H1 (cell line): ENCODE measurements around the gene NUMB. TPM values are rescaled to one million over a fixed set of nuclear protein-coding genes. Genes with fewer than 3 reads are reported as not detected.

Experiments
- CTCF ChIA-PET: fragments of 300-600 bp; sonication (Branson Sonifier 250); formaldehyde crosslinking; loops from one replicate; lab custom pipeline; 2021; ENCODE audit not compliant: partially characterized antibody; lab: Charles Lee
- POLR2A ChIA-PET: fragments of 300-600 bp; sonication (Branson Sonifier 250); formaldehyde crosslinking; loops from one replicate; lab custom pipeline; 2021; ENCODE audit warnings: inconsistent platforms; ENCODE audit not compliant: partially characterized antibody; lab: Charles Lee
- DNase-seq, 2 experiments: peaks; one replicate each; pipeline versions ENCODE4 v3.0.0 to v3.0.0-alpha.2; 2010 to 2022; ENCODE audit warnings: low spot score in 2 of 2, low read depth in 1 of 2, mixed read lengths in 1 of 2
- FAIRE-seq: peaks from 2 replicates; lab custom pipeline; 2011; peaks lifted over from hg19 to GRCh38; lab: Jason Lieb, UNC
- H2AFZ ChIP-seq: 2 replicates; pipeline ENCODE4 v1.8.1; 2012; ENCODE audit warnings: low read length, inconsistent platforms
- H2AK5ac ChIP-seq: 2 replicates; pipeline ENCODE4 v1.6.1; 2013; ENCODE audit warnings: low read depth, low read length
- H2BK120ac ChIP-seq: replicated peaks from 2 replicates; pipeline ENCODE3; 2013; ENCODE audit warnings: low read depth, low read length, inconsistent platforms
- H2BK12ac ChIP-seq: 2 replicates; pipeline ENCODE4 v1.6.1; 2013; ENCODE audit warnings: low read depth, low read length
- H2BK15ac ChIP-seq: 2 replicates; pipeline ENCODE4 v1.6.1; 2013; ENCODE audit warnings: low read length
- H2BK20ac ChIP-seq: 2 replicates; pipeline ENCODE4 v1.6.1; 2013; ENCODE audit warnings: low read length
- H2BK5ac ChIP-seq: 2 replicates; pipeline ENCODE4 v1.6.1; 2013; ENCODE audit warnings: low read depth, low read length
- H3K14ac ChIP-seq: 2 replicates; pipeline ENCODE4 v1.6.1; 2013; ENCODE audit warnings: inconsistent platforms; ENCODE audit not compliant: insufficient read length
- H3K18ac ChIP-seq: 2 replicates; pipeline ENCODE4 v1.6.1; 2013; ENCODE audit warnings: low read length; ENCODE audit errors: extremely low read depth
- H3K23ac ChIP-seq: 2 replicates; pipeline ENCODE4 v1.6.1; 2013; ENCODE audit warnings: inconsistent platforms; ENCODE audit not compliant: insufficient read length
- H3K23me2 ChIP-seq: 2 replicates; pipeline ENCODE4 v1.6.1; 2013; ENCODE audit warnings: low read depth, low read length
- H3K27ac ChIP-seq: 2 replicates; pipeline ENCODE4 v1.6.1; 2011; ENCODE audit warnings: low read depth, low read length, inconsistent platforms
- H3K27me3 ChIP-seq, 4 experiments: replicated peaks in 1 of 4; 1 replicate in 1 of 4; 2 replicates in 3 of 4; pipeline versions ENCODE4 v1.6.1 to v1.8.1; 2011 to 2013; ENCODE audit warnings: low read length in 3 of 4, mild to moderate bottlenecking in 3 of 4, inconsistent platforms in 2 of 4, mixed read lengths in 2 of 4, moderate library complexity in 1 of 4; ENCODE audit not compliant: control insufficient read depth in 3 of 4, insufficient read depth in 3 of 4; ENCODE audit errors: extremely low read depth in 1 of 4
- H3K36me3 ChIP-seq, 4 experiments: 2 replicates each; pipeline versions ENCODE4 v1.6.1 to v1.8.1; 2011 to 2013; ENCODE audit warnings: mild to moderate bottlenecking in 4 of 4, low read length in 3 of 4, moderate library complexity in 2 of 4, control low read depth in 1 of 4, inconsistent platforms in 1 of 4; ENCODE audit not compliant: insufficient read depth in 4 of 4, control insufficient read depth in 2 of 4
- H3K4ac ChIP-seq: replicated peaks from 2 replicates; pipeline ENCODE3; 2013; ENCODE audit warnings: low read length, low read depth, mixed read lengths, inconsistent platforms; ENCODE audit not compliant: insufficient read length
- H3K4me1 ChIP-seq, 4 experiments: replicated peaks in 1 of 4; 1 replicate in 1 of 4; 2 replicates in 3 of 4; pipeline versions ENCODE4 v1.6.1 to v1.8.1; 2011 to 2013; ENCODE audit warnings: low read length in 3 of 4, inconsistent platforms in 2 of 4, mixed read lengths in 1 of 4; ENCODE audit not compliant: insufficient read depth in 4 of 4, control insufficient read depth in 3 of 4
- H3K4me2 ChIP-seq, 2 experiments: 2 replicates each; pipeline versions ENCODE4 v1.6.1 to v1.8.1; 2011 to 2013; ENCODE audit warnings: low read depth in 2 of 2, low read length in 2 of 2, control low read depth in 1 of 2, inconsistent platforms in 1 of 2, mild to moderate bottlenecking in 1 of 2; ENCODE audit not compliant: insufficient read depth in 1 of 2
- H3K4me3 ChIP-seq, 4 experiments: fragments of 200-600, 300-600 bp in 1 of 4; sonication (generic), shearing (Covaris generic), sonication (Bioruptor Twin) in 1 of 4; 2 replicates each; pipeline versions ENCODE4 v1.5.1 to v1.8.1; 2011 to 2016; ENCODE audit warnings: low read length in 4 of 4, low read depth in 3 of 4, control low read depth in 2 of 4, inconsistent platforms in 2 of 4, mild to moderate bottlenecking in 2 of 4, mixed read lengths in 1 of 4, moderate library complexity in 1 of 4; ENCODE audit not compliant: insufficient read depth in 2 of 4; ENCODE audit errors: extremely low read depth in 1 of 4
- H3K56ac ChIP-seq: replicated peaks from 2 replicates; pipeline ENCODE3; 2013; ENCODE audit warnings: low read depth, mild to moderate bottlenecking, mixed read lengths, low read length, inconsistent platforms; ENCODE audit not compliant: insufficient read length
- H3K79me1 ChIP-seq: 2 replicates; pipeline ENCODE4 v1.6.1; 2013; ENCODE audit warnings: low read depth, low read length, control low read depth
- H3K79me2 ChIP-seq, 2 experiments: 2 replicates each; pipeline versions ENCODE4 v1.6.1 to v1.8.1; 2012 to 2013; ENCODE audit warnings: low read length in 2 of 2, mild to moderate bottlenecking in 2 of 2, inconsistent platforms in 1 of 2; ENCODE audit not compliant: insufficient read depth in 2 of 2, control insufficient read depth in 1 of 2
- H3K9ac ChIP-seq, 4 experiments: replicated peaks in 1 of 4; 1 replicate in 1 of 4; 2 replicates in 3 of 4; pipeline versions ENCODE4 v1.6.1 to v1.8.1; 2011 to 2013; ENCODE audit warnings: low read depth in 3 of 4, low read length in 3 of 4, control low read depth in 2 of 4, mild to moderate bottlenecking in 2 of 4, moderate library complexity in 2 of 4, inconsistent platforms in 1 of 4; ENCODE audit errors: extremely low read depth in 1 of 4
- H3K9me3 ChIP-seq, 2 experiments: 2 replicates each; pipeline versions ENCODE4 v1.6.1 to v1.8.1; 2012 to 2013; ENCODE audit warnings: mild to moderate bottlenecking in 2 of 2, moderate library complexity in 2 of 2, control low read depth in 1 of 2, inconsistent platforms in 1 of 2, low read depth in 1 of 2, low read length in 1 of 2, mixed read lengths in 1 of 2; ENCODE audit not compliant: insufficient read depth in 2 of 2
- H4K20me1 ChIP-seq, 2 experiments: replicated peaks in 1 of 2; 2 replicates each; pipeline versions ENCODE3 to v1.8.1; 2011 to 2013; ENCODE audit warnings: inconsistent platforms in 2 of 2, low read length in 2 of 2, mild to moderate bottlenecking in 1 of 2; ENCODE audit not compliant: insufficient read depth in 2 of 2, control insufficient read depth in 1 of 2
- H4K5ac ChIP-seq: 2 replicates; pipeline ENCODE4 v1.6.1; 2013; ENCODE audit warnings: low read length, low read depth, mixed read lengths, inconsistent platforms; ENCODE audit not compliant: insufficient read length
- H4K8ac ChIP-seq: 2 replicates; pipeline ENCODE4 v1.8.0; 2013; ENCODE audit warnings: mild to moderate bottlenecking, moderate library complexity, low read length, inconsistent platforms; ENCODE audit not compliant: insufficient read depth; ENCODE audit errors: extremely low read depth
- H4K91ac ChIP-seq: replicated peaks from 2 replicates; pipeline ENCODE3; 2013; ENCODE audit warnings: low read length, mixed read lengths, inconsistent platforms; ENCODE audit not compliant: insufficient read length
- BACH1 ChIP-seq: IDR thresholded peaks from 2 replicates; pipeline ENCODE4 v1.6.1; 2012; ENCODE audit warnings: low read length, improper control_type of control experiment
- BCL11A ChIP-seq, 2 experiments: IDR thresholded peaks; one replicate each; pipeline ENCODE4 v1.6.1; 2011; ENCODE audit warnings: low read depth in 2 of 2, low read length in 2 of 2, mild to moderate bottlenecking in 2 of 2
- USF2 ChIP-seq: IDR thresholded peaks from 2 replicates; pipeline ENCODE4 v1.6.1; 2011; ENCODE audit warnings: low read length, improper control_type of control experiment
- WGBS, 2 experiments: shearing (Covaris generic) in 1 of 2; methylation state at CpG; one replicate each; pipeline versions ENCODE4 v1.1.6 to v1.1.7; 2013 to 2015; ENCODE audit warnings: low lambda C conversion rate in 2 of 2, mixed read lengths in 2 of 2, inconsistent platforms in 1 of 2, low coverage in 1 of 2, missing lambda C conversion rate in 1 of 2; ENCODE audit not compliant: insufficient replicate concordance in 2 of 2, insufficient coverage in 1 of 2, insufficient read length in 1 of 2; ENCODE audit errors: extremely low coverage in 1 of 2, missing lambda C conversion rate in 1 of 2; 5-methylcytosine and 5-hydroxymethylcytosine counted together
- polyA plus RNA-seq, 7 experiments: library from polyadenylated mRNA; depleted of rRNA in 3 of 7; stranded (reverse) in 5 of 7; unstranded in 2 of 7; fragments of >200 nt in 5 of 7; fragments of 200-250 nt in 2 of 7; gene quantifications; 1 replicate in 5 of 7; 2 replicates in 1 of 7; 4 replicates in 1 of 7; pipeline versions ENCODE4 v1.2.1 to v1.2.3, GENCODE V29; 2011 to 2013; ENCODE audit warnings: missing spikeins in 2 of 7, mixed read lengths in 2 of 7
- total RNA-seq: library from RNA; stranded (reverse); fragmentation: NEBNext Ultra II Directional; extraction: Animal tissue kit (Norgen Biotek cat#: 25700); gene quantifications from 2 replicates; pipeline ENCODE4 v1.2.1, GENCODE V29; 2021

The NUMB gene
- total and polyA plus RNA-seq, 2 of the 8 experiments (the other 6 are each of a cell fraction or from before 2014, with no cell fraction given) = 54.3 to 78.1 TPM

- DNase-seq (no peak), FAIRE-seq (no peak)
- Histone ChIP-seq H4K8ac (peak overlapping the region; percentile 46; the same call in 1 of the 2 replicates), H2BK20ac (no peak overlapping the region), H3K4ac (no peak overlapping the region), H3K9me3 (no peaks in the 10 kb centered on the region), H4K20me1 (peaks cover 0 to 5% of the 10 kb centered on the region in 2 experiments), H3K27ac (no peak overlapping the region), H3K4me3 (no peak overlapping the region), H3K14ac (no peak overlapping the region), H3K56ac (no peak overlapping the region), H3K36me3 (peaks cover 0 to 11% (median 6%) of the 10 kb centered on the region in 4 experiments; a peak in 5 of 8 replicates), H3K23me2 (no peaks in the 10 kb centered on the region; the same call in 1 of the 2 replicates), H2BK12ac (no peak overlapping the region), H3K27me3 (no peaks in the 10 kb centered on the region), H3K9ac (no peak overlapping the region), H2AFZ (no peak overlapping the region), H3K23ac (no peak overlapping the region), H2AK5ac (no peak overlapping the region), H3K18ac (no peak overlapping the region), H4K91ac (no peak overlapping the region), H2BK120ac (no peak overlapping the region), H2BK5ac (no peak overlapping the region), H3K4me1 (no peaks in the 10 kb centered on the region; a peak in 1 of 7 replicates), H2BK15ac (no peak overlapping the region), H3K79me1 (no peaks in the 10 kb centered on the region), H4K5ac (no peak overlapping the region), H3K4me2 (no peak overlapping the region), H3K79me2 (no peaks in the 10 kb centered on the region; a peak in 1 of 4 replicates)
- POLR2A ChIA-PET = interaction anchor here (1.0 to 4.4 kb wide), 3 partner anchors 13 to 16 kb away, joined by 3 to 21 read pairs (median 3); no protein-coding TSS in a partner anchor
- TF ChIP-seq BACH1 (no peak), USF2 (no peak), BCL11A (IDR thresholded peaks at IDR 0.05; ENCODE audit: low read depth in 2 of 2, low read length in 2 of 2) (no peak)
- CTCF ChIA-PET = interaction anchor here (1.5 to 2.4 kb wide), 2 partner anchors 20 to 26 kb away, joined by 3 to 10 read pairs; no protein-coding TSS in a partner anchor
- WGBS, 2 experiments = 92% methylated on average over 28 of the region's 30 CpGs; no CpG with 5 or more reads in 1 of the 2 experiments
Observed at GRCh38 chr14:73251516-73252215, 206.7 kb downstream of the NUMB start.
